ENCODE data around the gene GRK5. TPM values are rescaled to one million over a fixed set of nuclear protein-coding genes. Genes with fewer than 3 reads are reported as not detected.

Gene GRK5
- total RNA-seq, 1 experiment from 2014 or later, result 4.5 TPM

- intact Hi-C loops (cut with micrococcal nuclease), result no loop called here
- POLR2A ChIA-PET (ENCODE audit: unreplicated experiment), result no interaction called here
- CTCF ChIA-PET, result no interaction called here
Measured at GRCh38 chr10:119427263-119427864, 220.0 kb downstream of the GRK5 start.

GRCh38 chr10:119428789-119429188, 221.4 kb downstream of the GRK5 start:
- H3K27me3 ChIP-seq (ENCODE audit: low read length), result no peaks in the 10 kb centered on the region
- no peaks in the 10 kb centered on the region for H3K36me3 ChIP-seq (ENCODE audit: low read depth, low read length)
- CTCF ChIA-PET, result no interaction called here
- H4K20me1 ChIP-seq (ENCODE audit: low read length), result no peaks in the 10 kb centered on the region
- no peak overlapping the region for H2AFZ ChIP-seq (ENCODE audit: low read length)
- H3K79me2 ChIP-seq (ENCODE audit: low read length), result no peaks in the 10 kb centered on the region
- no peak for ATAC-seq
- H3K4me2 ChIP-seq (ENCODE audit: low read length), result no peak overlapping the region
- no peaks in the 10 kb centered on the region for H3K4me1 ChIP-seq (ENCODE audit: insufficient read depth, low read length)
- no TSS peak for BruUV-seq (replicated peaks)
- POLR2A ChIA-PET (ENCODE audit: unreplicated experiment), result no interaction called here
- H3K9me3 ChIP-seq (ENCODE audit: low read length), result no peaks in the 10 kb centered on the region
- TF ChIP-seq EZH2 (IDR thresholded peaks at IDR 0.05; ENCODE audit: low read length, unreplicated experiment) (no peak), EZH2phosphoT487 (IDR thresholded peaks at IDR 0.05; ENCODE audit: borderline replicate concordance, low read length) (no peak), CTCF (conservative IDR thresholded peaks at IDR 0.05; ENCODE audit: low read depth, low read length) (no peak)
- no peaks in the 10 kb centered on the region for H3K9me2 ChIP-seq (replicated peaks; ENCODE audit: low read length)
- no peaks in the 10 kb centered on the region for H3F3A ChIP-seq (ENCODE audit: low read length, unreplicated experiment)
- no peak overlapping the region for H3K9ac ChIP-seq (ENCODE audit: low read length)
- no peak for DNase-seq
- no peak overlapping the region for H3K27ac ChIP-seq (ENCODE audit: low read length)
- intact Hi-C loops (cut with micrococcal nuclease), result no loop called here
- no peak overlapping the region for H3K4me3 ChIP-seq (ENCODE audit: low read length)

More at GRCh38 chr10:119427263-119427864, 220.0 kb downstream of the GRK5 start:
- Histone ChIP-seq H3K79me2 (ENCODE audit: low read length) (no peaks in the 10 kb centered on the region), H3K27ac (ENCODE audit: low read length) (no peak overlapping the region), H3K9ac (ENCODE audit: low read length) (no peak overlapping the region), H3K4me1 (ENCODE audit: insufficient read depth, low read length) (no peaks in the 10 kb centered on the region), H4K20me1 (ENCODE audit: low read length) (no peaks in the 10 kb centered on the region), H3K9me2 (replicated peaks; ENCODE audit: low read length) (no peaks in the 10 kb centered on the region), H3F3A (ENCODE audit: low read length, unreplicated experiment) (no peaks in the 10 kb centered on the region), H3K4me3 (ENCODE audit: low read length) (no peak overlapping the region), H3K36me3 (ENCODE audit: low read depth, low read length) (no peaks in the 10 kb centered on the region), H3K9me3 (ENCODE audit: low read length) (no peaks in the 10 kb centered on the region), H3K4me2 (ENCODE audit: low read length) (no peak overlapping the region), H3K27me3 (ENCODE audit: low read length) (no peaks in the 10 kb centered on the region), H2AFZ (ENCODE audit: low read length) (no peak overlapping the region)
- no TSS peak for BruUV-seq (replicated peaks)
- no peak for ATAC-seq
- no peak for DNase-seq
- no peak for TF ChIP-seq CTCF (conservative IDR thresholded peaks at IDR 0.05; ENCODE audit: low read depth, low read length)
- no peak for TF ChIP-seq EZH2phosphoT487 (IDR thresholded peaks at IDR 0.05; ENCODE audit: borderline replicate concordance, low read length)
- no peak for TF ChIP-seq EZH2 (IDR thresholded peaks at IDR 0.05; ENCODE audit: low read length, unreplicated experiment)

DNA sequence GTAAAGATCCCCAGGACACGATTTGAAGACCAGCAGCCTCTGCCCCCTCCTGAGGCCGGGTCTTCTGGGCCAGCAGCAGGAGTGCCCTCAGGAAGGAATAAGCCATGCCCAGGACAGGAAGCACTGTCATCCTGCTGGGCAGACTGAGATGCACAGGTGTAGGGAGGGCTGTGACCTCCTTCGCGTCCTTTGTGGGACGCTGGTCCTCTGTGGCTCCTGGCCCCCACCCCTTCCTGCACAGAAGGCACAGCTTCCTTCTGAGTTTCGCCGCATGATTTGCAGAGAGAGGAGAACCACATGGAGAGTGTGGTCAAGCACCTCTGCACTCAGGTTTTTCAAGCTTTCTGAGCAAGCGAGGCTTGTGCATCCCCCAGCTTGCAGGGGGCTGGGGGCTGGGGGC, 222.4 kb downstream of the GRK5 start:
- Histone ChIP-seq H3K79me2 (ENCODE audit: low read length) (no peaks in the 10 kb centered on the region), H3K27me3 (ENCODE audit: low read length) (no peaks in the 10 kb centered on the region), H3K4me1 (ENCODE audit: insufficient read depth, low read length) (no peaks in the 10 kb centered on the region), H4K20me1 (ENCODE audit: low read length) (no peaks in the 10 kb centered on the region), H3F3A (ENCODE audit: low read length, unreplicated experiment) (no peaks in the 10 kb centered on the region), H3K27ac (ENCODE audit: low read length) (no peak overlapping the region), H3K9me3 (ENCODE audit: low read length) (no peaks in the 10 kb centered on the region), H3K9ac (ENCODE audit: low read length) (no peak overlapping the region), H3K4me3 (ENCODE audit: low read length) (no peak overlapping the region), H3K9me2 (replicated peaks; ENCODE audit: low read length) (no peaks in the 10 kb centered on the region), H2AFZ (ENCODE audit: low read length) (no peak overlapping the region), H3K36me3 (ENCODE audit: low read depth, low read length) (no peaks in the 10 kb centered on the region), H3K4me2 (ENCODE audit: low read length) (no peak overlapping the region)
- BruUV-seq (replicated peaks), result no TSS peak
- intact Hi-C loops (cut with micrococcal nuclease), result no loop called here
- DNase-seq, result no peak
- ATAC-seq, result no peak
- ChIA-PET CTCF (no interaction called here), POLR2A (ENCODE audit: unreplicated experiment) (no interaction called here)
- no peak for TF ChIP-seq EZH2phosphoT487 (IDR thresholded peaks at IDR 0.05; ENCODE audit: borderline replicate concordance, low read length)
- TF ChIP-seq EZH2 (IDR thresholded peaks at IDR 0.05; ENCODE audit: low read length, unreplicated experiment), result no peak
- no peak for TF ChIP-seq CTCF (conservative IDR thresholded peaks at IDR 0.05; ENCODE audit: low read depth, low read length)
